HL-60 (cell line): ENCODE results near the gene MYMK.

Source experiments
- CTCF ChIP-seq: IDR thresholded peaks from one replicate; pipeline ENCODE4 v1.5.1; 2011; ENCODE audit warnings: low read length, control low read depth, inconsistent platforms; ENCODE audit not compliant: insufficient read depth
- GABPA ChIP-seq: IDR thresholded peaks from 2 replicates; pipeline ENCODE4 v1.6.1; 2012; ENCODE audit warnings: low read depth
- POLR2AphosphoS5 ChIP-seq: IDR thresholded peaks from 2 replicates; pipeline ENCODE4 v1.6.1; 2012; ENCODE audit warnings: low read depth
- REST ChIP-seq: IDR thresholded peaks from 2 replicates; pipeline ENCODE4 v1.6.1; 2012; ENCODE audit warnings: low read depth; ENCODE audit not compliant: insufficient replicate concordance

DNA sequence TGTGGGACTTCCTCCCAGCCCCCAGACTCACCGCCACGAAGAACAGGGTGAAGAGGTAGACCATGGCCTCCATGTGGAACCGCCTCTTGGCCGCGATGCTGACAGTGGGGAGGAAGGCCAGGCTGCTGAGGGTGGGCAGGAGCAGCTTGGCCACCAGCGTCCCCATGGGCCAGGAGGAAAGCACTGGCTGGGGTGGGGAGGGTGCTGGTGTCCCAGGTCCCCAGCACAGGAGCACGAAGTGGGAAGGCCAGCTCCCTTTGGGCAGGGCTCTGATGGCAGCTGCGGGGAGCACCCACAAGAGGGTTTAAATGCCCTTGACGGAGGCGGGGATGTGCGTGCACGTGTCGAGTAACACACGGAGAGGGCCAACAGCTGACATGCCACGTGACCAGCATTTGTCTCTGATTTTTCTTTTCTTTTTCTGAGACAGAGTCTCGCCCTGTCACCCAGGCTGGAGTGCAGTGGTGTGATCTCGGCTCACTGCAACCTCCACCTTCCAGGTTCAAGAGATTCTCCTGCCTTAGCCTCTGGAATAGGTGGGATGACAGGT lies at the start of gene MYMK:
- TF ChIP-seq CTCF (no peak), POLR2AphosphoS5 (no peak), REST (no peak), GABPA (no peak)
